ENCODE data around the gene TTC33. TPM values are rescaled to one million over a fixed set of nuclear protein-coding genes. Genes with fewer than 3 reads are reported as not detected.

TTC33 gene
- total RNA-seq, 1 donor from 2014 or later: 9.7 TPM

- FAIRE-seq (no peak), DNase-seq (ENCODE audit: low read depth) (no peak)
- TF ChIP-seq CTCF (IDR thresholded peaks at IDR 0.05; ENCODE audit: insufficient read depth, low read length, severe bottlenecking): no peak
- Histone ChIP-seq H3K36me3 (ENCODE audit: control insufficient read depth, insufficient read depth, low read length) (no peaks in the 10 kb centered on the region), H3K4me3 (ENCODE audit: low read depth, low read length) (no peak overlapping the region), H3K27me3 (ENCODE audit: control insufficient read depth, insufficient read depth, low read length) (no peaks in the 10 kb centered on the region)
These were observed 133.1 kb downstream of the TTC33 start for GRCh38 chr5:40622463-40623252.

- TF ChIP-seq CTCF (IDR thresholded peaks at IDR 0.05; ENCODE audit: insufficient read depth, low read length, severe bottlenecking): no peak
- H3K27me3 ChIP-seq (ENCODE audit: control insufficient read depth, insufficient read depth, low read length): no peaks in the 10 kb centered on the region
- H3K36me3 ChIP-seq (ENCODE audit: control insufficient read depth, insufficient read depth, low read length): no peaks in the 10 kb centered on the region
- H3K4me3 ChIP-seq (ENCODE audit: low read depth, low read length): no peak overlapping the region
- DNase-seq (ENCODE audit: low read depth) (no peak), FAIRE-seq (no peak)
These were observed 136.3 kb downstream of the TTC33 start for GRCh38 chr5:40619421-40619820.

GRCh38 chr5:40618926-40619325 is 136.8 kb downstream of the TTC33 start:
- no peaks in the 10 kb centered on the region for H3K27me3 ChIP-seq (ENCODE audit: control insufficient read depth, insufficient read depth, low read length)
- no peak for FAIRE-seq
- H3K4me3 ChIP-seq (ENCODE audit: low read depth, low read length): no peak overlapping the region
- H3K36me3 ChIP-seq (ENCODE audit: control insufficient read depth, insufficient read depth, low read length): no peaks in the 10 kb centered on the region
- no peak for TF ChIP-seq CTCF (IDR thresholded peaks at IDR 0.05; ENCODE audit: insufficient read depth, low read length, severe bottlenecking)
- DNase-seq (ENCODE audit: low read depth): no peak

- Histone ChIP-seq H3K27me3 (ENCODE audit: control insufficient read depth, insufficient read depth, low read length) (no peaks in the 10 kb centered on the region), H3K36me3 (ENCODE audit: control insufficient read depth, insufficient read depth, low read length) (no peaks in the 10 kb centered on the region), H3K4me3 (ENCODE audit: low read depth, low read length) (no peak overlapping the region)
- FAIRE-seq (no peak), DNase-seq (ENCODE audit: low read depth) (no peak)
- TF ChIP-seq CTCF (IDR thresholded peaks at IDR 0.05; ENCODE audit: insufficient read depth, low read length, severe bottlenecking): no peak
These were observed 139.0 kb downstream of the TTC33 start for GRCh38 chr5:40616781-40617180.

- DNase-seq (ENCODE audit: low read depth) (peak; percentile 77), FAIRE-seq (no peak)
- H3K36me3 ChIP-seq (ENCODE audit: control insufficient read depth, insufficient read depth, low read length): no peaks in the 10 kb centered on the region
- no peak for TF ChIP-seq CTCF (IDR thresholded peaks at IDR 0.05; ENCODE audit: insufficient read depth, low read length, severe bottlenecking)
- no peak overlapping the region for H3K4me3 ChIP-seq (ENCODE audit: low read depth, low read length)
- no peaks in the 10 kb centered on the region for H3K27me3 ChIP-seq (ENCODE audit: control insufficient read depth, insufficient read depth, low read length)
These were observed 140.1 kb downstream of the TTC33 start for GRCh38 chr5:40615586-40616170.

All from bronchial epithelial cell (primary cell).